ENCODE results near the gene SKIC2.
A peak's percentile ranks its signal among the peaks of the same experiment; 100 is the strongest.

The SKIC2 gene

GRCh38 chr6:31945507-31946369, 13.2 kb upstream of the SKIC2 start, which contains the start of gene CFB:
TSS of gene CFB (plus strand) at chr6:31946095. CDS start at chr6:31946222, 127 bp downstream.
- DNase-seq, result no peak

DNA sequence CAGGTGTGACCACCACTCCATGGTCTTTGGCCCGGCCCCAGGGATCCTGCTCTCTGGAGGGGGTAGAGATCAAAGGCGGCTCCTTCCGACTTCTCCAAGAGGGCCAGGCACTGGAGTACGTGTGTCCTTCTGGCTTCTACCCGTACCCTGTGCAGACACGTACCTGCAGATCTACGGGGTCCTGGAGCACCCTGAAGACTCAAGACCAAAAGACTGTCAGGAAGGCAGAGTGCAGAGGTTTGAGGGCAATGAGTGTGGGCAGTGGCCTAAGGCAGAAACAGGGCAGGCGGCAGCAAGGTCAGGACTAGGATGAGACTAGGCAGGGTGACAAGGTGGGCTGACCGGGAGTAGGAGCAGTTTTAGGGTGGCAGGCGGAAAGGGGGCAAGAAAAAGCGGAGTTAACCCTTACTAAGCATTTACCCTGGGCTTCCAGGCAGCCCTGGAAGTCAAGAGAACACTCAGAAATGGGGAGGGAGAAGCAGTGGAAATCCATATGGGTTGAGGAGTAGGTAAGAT, 12.5 kb upstream of the SKIC2 start:
- DNase-seq, result no peak

- DNase-seq, result no peak
Observed at GRCh38 chr6:31947070-31947675, 11.8 kb upstream of the SKIC2 start.

- DNase-seq, result no peak
Observed at GRCh38 chr6:31947864-31948263, 11.1 kb upstream of the SKIC2 start.

- DNase-seq, result no peak
Observed at GRCh38 chr6:31948306-31948705, 10.7 kb upstream of the SKIC2 start.

GRCh38 chr6:31948753-31949413, 10.1 kb upstream of the SKIC2 start:
- DNase-seq, result no peak

- DNase-seq, result no peak
Observed at GRCh38 chr6:31949926-31950548, 8.9 kb upstream of the SKIC2 start.

GRCh38 chr6:31952140-31952805, 6.7 kb upstream of the SKIC2 start:
- peak; percentile 29 for DNase-seq

- DNase-seq, result no peak
Observed at GRCh38 chr6:31952890-31953289, 6.1 kb upstream of the SKIC2 start.

DNA sequence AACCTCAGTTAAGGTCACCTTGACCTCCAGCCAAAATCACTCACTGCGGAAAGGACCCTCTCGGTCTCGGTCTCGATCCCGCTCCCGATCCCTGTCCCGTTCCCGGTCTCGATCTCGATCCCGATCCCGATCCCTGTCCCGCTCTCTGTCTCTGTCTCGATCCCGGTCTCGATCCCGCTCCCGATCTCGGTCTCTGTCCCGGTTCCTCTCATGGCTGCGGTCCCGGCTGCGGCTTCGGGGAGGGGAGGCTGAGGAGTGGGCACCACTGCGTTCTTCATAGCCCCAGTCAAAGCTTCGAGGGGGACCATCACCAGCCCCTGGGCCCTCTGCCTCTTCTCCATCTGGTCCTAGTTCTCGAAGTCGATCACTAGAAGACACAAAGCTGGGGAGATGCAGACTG, 4.5 kb upstream of the SKIC2 start:
- DNase-seq, result no peak

DNA sequence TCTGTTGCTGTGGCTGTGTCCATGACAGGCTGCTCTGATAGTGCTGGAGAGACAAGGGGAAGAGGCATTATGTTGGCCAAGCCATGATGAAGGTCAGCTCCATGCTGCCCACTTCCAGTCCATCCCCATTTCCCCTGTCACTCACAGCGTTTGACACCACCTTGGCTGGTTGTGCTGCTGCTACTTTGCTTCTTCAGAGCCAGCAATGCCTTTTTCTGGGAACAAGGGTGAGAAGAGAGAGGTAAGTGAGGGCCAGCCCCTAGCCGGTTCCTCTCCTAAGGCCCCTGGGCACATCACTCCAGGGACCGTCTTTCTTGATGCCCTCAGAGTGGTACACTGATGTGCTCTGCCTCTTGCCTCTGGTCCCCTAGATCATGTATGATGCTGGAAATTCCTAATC, 2.2 kb upstream of the SKIC2 start:
- no peak for DNase-seq

DNA sequence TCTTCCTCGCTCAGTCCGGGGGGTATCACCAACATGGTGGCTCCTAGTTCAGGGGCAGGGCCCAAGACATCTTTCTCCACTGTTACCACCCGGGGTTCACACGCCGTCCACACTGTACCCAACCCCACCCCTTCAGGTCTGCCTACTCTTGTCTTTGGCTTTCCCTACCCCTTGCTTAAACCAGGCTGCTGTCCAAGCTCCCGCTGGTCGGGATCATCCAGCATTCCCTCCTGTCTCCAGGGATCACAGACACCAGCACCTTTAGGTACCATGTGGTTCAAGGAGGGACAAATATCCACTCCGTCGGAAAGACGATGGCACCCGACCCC, 599 bp upstream of the SKIC2 start:
- DNase-seq, result no peak

- DNase-seq, result no peak
Observed at GRCh38 chr6:31961616-31962015, 2.6 kb downstream of the SKIC2 start.

GRCh38 chr6:31963921-31964320, 4.9 kb downstream of the SKIC2 start:
- DNase-seq, result no peak

DNA sequence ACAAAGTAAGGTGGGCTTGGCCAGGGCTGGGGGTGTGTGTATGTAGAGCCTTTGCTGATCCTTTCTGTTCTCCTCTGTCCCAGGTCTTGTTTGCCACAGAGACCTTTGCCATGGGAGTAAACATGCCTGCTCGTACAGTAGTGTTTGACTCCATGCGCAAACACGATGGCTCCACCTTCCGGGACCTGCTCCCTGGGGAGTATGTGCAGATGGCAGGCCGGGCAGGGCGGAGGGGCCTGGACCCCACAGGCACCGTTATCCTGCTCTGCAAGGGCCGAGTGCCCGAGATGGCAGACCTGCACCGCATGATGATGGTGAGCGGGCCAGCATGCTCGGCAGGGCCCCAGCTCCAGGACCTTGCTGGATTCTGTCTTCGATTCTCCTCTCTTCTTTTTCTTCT, 6.7 kb downstream of the SKIC2 start:
- DNase-seq, result no peak

GRCh38 chr6:31966506-31966905, 7.5 kb downstream of the SKIC2 start:
- DNase-seq, result no peak

GRCh38 chr6:31966997-31967925, 8.3 kb downstream of the SKIC2 start:
- no peak for DNase-seq

DNA sequence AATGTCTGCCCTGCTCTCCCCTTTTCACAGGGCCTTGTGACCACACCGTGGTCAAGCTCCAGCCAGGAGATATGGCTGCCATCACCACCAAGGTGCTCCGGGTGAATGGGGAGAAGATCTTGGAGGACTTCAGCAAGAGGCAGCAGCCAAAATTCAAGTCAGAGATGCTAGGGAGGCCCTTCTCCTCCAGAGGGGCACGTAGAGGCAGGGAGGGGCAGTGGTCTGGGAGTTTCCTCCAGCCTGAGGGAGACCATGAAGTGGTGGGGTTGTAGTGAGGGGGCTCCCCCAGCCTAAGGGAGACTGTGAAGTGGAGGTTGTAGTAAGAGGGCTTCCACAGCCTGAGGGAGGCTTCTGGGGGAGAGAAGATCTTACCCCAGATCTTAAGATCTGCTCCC, 8.9 kb downstream of the SKIC2 start:
- DNase-seq, result no peak

DNA sequence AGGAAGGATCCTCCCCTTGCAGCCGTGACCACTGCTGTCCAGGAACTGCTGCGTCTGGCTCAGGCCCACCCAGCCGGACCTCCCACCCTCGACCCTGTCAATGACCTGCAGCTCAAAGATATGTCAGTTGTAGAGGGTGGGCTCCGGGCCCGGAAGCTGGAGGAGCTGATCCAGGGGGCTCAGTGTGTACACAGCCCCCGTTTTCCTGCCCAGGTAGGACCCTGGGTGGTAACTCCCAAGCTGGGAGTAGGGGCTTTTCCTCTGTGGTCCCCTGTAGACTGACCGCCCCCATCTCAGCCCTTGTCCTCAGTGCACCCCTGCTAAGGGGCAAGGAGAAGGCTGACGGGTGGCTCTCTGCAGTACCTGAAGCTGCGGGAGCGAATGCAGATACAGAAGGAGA, 9.4 kb downstream of the SKIC2 start:
- DNase-seq, result no peak

- DNase-seq, result no peak
Observed at GRCh38 chr6:31968791-31969711, 10.1 kb downstream of the SKIC2 start.

Data from midbrain (tissue), 1 donor.